ENCODE results near the gene CAMK2G. TPM values are rescaled to one million over a fixed set of nuclear protein-coding genes. Genes with fewer than 3 reads are reported as not detected.

CAMK2G gene
- total RNA-seq, 4 donors from 2014 or later, result 72.0 to 131 (median 83.0) TPM

DNA sequence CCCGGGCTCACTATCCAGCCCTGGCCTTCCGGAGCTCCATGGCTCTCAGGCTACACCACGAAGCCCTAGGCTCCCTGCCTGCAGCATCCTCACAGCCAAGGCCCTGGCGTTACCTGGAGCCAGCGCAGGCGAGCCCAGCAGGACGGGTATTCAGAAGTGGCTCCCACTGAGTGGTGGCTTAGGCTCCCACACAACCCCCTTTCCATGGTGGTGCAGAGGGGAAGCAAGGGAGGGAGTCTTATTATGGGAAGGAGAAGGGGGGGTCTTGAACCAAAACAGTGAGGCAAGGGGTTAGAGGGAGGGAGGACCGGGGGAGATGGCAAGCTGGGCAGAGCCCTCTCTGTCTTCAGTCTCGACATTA is 33.3 kb downstream of the CAMK2G start:
- H3K27ac ChIP-seq, result no peak overlapping the region
- TF ChIP-seq POLR2AphosphoS5 (IDR thresholded peaks at IDR 0.05) (no peak), POLR2A (IDR thresholded peaks at IDR 0.05) (no peak), EP300 (IDR thresholded peaks at IDR 0.05; ENCODE audit: low read depth) (no peak)
- TF ChIP-seq, protein P1, sequence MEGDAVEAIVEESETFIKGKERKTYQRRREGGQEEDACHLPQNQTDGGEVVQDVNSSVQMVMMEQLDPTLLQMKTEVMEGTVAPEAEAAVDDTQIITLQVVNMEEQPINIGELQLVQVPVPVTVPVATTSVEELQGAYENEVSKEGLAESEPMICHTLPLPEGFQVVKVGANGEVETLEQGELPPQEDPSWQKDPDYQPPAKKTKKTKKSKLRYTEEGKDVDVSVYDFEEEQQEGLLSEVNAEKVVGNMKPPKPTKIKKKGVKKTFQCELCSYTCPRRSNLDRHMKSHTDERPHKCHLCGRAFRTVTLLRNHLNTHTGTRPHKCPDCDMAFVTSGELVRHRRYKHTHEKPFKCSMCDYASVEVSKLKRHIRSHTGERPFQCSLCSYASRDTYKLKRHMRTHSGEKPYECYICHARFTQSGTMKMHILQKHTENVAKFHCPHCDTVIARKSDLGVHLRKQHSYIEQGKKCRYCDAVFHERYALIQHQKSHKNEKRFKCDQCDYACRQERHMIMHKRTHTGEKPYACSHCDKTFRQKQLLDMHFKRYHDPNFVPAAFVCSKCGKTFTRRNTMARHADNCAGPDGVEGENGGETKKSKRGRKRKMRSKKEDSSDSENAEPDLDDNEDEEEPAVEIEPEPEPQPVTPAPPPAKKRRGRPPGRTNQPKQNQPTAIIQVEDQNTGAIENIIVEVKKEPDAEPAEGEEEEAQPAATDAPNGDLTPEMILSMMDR (IDR thresholded peaks at IDR 0.05), result no peak
- in situ Hi-C loops (cut with MboI; ENCODE audit: low pct_ligation_motif_present in 1 of 4, low pct_unique_long_range_greater_than_20kb in 1 of 4, low sequenced_read_pairs in 3 of 4) (no loop called here), intact Hi-C loops (cut with DNase I; ENCODE audit: low total_unique reads) (no loop called here)
- H3K36me3 ChIP-seq, result peaks cover 0 to 66% (median 22%) of the 10 kb centered on the region in 4 donors
- no peak overlapping the region for H3K4me3 ChIP-seq
- H3K27me3 ChIP-seq, result no peaks in the 10 kb centered on the region
- 91 to 100% methylated on average over 1 to 9 of the region's 9 CpGs for WGBS, 2 donors (ENCODE audit: low coverage in 1 of 2)
- no peaks in the 10 kb centered on the region for H3K9me3 ChIP-seq
- DNase-seq, result no peak
- peaks cover 0 to 3% (median 0%) of the 10 kb centered on the region in 4 donors for H3K4me1 ChIP-seq

DNA sequence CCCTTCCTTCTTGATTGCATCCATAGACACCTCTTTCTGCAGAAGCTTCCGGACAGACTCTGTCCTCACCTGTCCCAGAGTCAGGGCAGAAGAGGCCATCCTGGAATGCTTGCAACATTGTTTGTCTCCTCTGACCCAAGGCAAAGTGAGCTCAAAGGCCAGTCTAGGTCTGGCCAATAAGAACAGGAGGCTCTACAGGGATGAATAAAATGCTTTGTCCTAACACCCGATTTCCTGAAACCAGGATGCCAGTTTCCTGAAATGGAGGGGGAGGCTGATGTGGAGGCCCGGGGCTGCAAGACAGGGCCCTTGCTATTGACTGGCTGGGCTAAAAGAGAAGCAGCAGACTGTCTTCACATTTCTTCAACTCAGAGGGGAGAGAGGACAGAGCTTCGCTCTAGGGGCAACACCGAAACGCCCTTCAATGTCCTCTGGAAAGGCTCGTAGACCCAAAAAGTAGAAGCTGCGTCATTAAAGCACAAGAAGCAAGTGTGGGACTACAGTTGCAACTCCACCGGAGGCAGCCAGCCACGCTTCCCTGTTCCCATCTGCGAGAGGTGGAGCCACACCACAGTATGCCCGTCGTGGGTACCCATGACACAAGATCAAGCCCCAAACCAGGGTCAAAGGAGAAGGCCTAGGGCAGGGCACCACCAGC is 33.8 kb downstream of the CAMK2G start:
- WGBS, 2 donors (ENCODE audit: low coverage in 1 of 2), result 93 to 94% methylated on average over 3 to 13 of the region's 13 CpGs
- Histone ChIP-seq H3K27ac (no peak overlapping the region), H3K36me3 (peaks cover 0 to 67% (median 22%) of the 10 kb centered on the region in 4 donors), H3K27me3 (no peaks in the 10 kb centered on the region), H3K4me3 (no peak overlapping the region), H3K9me3 (no peaks in the 10 kb centered on the region), H3K4me1 (peaks cover 0 to 3% (median 0%) of the 10 kb centered on the region in 4 donors)
- no peak for TF ChIP-seq POLR2A (IDR thresholded peaks at IDR 0.05)
- TF ChIP-seq, protein P1 (IDR thresholded peaks at IDR 0.05), result no peak
- TF ChIP-seq EP300 (IDR thresholded peaks at IDR 0.05; ENCODE audit: low read depth), result no peak
- no peak for TF ChIP-seq POLR2AphosphoS5 (IDR thresholded peaks at IDR 0.05)
- intact Hi-C loops (cut with DNase I; ENCODE audit: low total_unique reads), result no loop called here
- DNase-seq, result no peak
- in situ Hi-C loops (cut with MboI; ENCODE audit: low pct_ligation_motif_present in 1 of 4, low pct_unique_long_range_greater_than_20kb in 1 of 4, low sequenced_read_pairs in 3 of 4), result no loop called here

DNA sequence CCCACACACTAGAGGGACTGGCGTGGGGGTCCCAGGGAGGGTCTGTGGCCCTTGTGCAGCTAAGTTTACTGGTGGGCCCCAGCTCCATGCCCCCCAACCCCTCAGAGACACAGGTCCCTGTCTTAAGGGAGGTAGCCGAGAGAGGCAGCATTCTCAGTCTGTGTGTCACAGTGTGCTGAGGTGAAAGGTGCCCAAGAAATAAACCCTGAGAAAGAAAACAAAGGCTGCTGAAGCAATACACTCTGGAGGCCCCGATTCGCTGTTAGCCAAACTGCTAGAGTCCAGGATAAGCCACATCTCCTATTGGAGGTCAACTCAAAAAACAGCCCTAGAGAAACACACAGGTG is 34.3 kb downstream of the CAMK2G start:
- intact Hi-C loops (cut with DNase I; ENCODE audit: low total_unique reads), result no loop called here
- WGBS, 2 donors (ENCODE audit: low coverage in 1 of 2), result 93% methylated on average over 4 of the region's 4 CpGs; no CpG with 5 or more reads in 1 of the 2 donors
- H3K4me1 ChIP-seq, result peaks cover 0 to 3% (median 0%) of the 10 kb centered on the region in 4 donors

DNA sequence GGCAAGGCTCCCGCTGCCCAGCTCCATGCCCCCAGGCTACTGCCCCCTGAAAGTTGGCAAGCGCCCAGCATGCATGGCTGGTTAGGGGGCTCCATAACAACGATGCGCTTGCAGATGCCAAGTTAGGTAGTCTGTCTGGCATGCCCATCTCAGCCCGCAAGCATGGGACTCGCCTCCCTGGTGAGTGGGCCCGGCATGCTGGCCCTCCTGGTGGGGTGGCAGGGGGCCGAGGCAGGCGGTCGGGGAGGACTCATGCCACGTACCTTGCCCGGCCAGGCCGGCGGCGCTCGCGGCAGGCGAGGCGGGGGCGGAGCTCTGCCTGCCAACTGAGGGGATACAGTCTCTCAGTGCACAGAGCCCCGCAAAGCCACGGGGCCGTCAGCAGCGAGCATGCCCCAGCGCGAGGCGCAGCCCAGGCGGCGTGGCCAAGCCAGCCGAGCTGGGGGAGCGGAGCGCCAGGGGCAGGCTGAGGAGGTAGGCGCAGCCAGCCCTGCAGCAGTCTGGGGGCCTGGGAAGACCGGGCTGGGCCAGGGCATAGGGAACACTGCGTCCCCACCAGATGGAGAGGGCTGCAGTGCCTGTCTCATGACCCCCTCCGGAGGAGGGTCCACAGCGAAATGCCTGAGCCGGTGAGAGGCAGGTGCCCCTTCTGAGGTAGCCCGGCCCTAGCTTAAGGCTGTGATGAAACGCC is 34.9 kb downstream of the CAMK2G start:
- TF ChIP-seq POLR2AphosphoS5 (IDR thresholded peaks at IDR 0.05), result no peak
- TF ChIP-seq, protein P1 (IDR thresholded peaks at IDR 0.05), result no peak
- no peak for TF ChIP-seq EP300 (IDR thresholded peaks at IDR 0.05; ENCODE audit: low read depth)
- TF ChIP-seq POLR2A (IDR thresholded peaks at IDR 0.05), result no peak
- peaks cover 0 to 3% (median 0%) of the 10 kb centered on the region in 4 donors for H3K4me1 ChIP-seq
- intact Hi-C loops (cut with DNase I; ENCODE audit: low total_unique reads) (no loop called here), in situ Hi-C loops (cut with MboI; ENCODE audit: low pct_ligation_motif_present in 1 of 4, low pct_unique_long_range_greater_than_20kb in 1 of 4, low sequenced_read_pairs in 3 of 4) (no loop called here)
- WGBS, 2 donors (ENCODE audit: low coverage in 1 of 2), result 94% methylated on average over 40 of the region's 40 CpGs; no CpG with 5 or more reads in 1 of the 2 donors
- H3K27me3 ChIP-seq, result no peaks in the 10 kb centered on the region
- no peak overlapping the region for H3K4me3 ChIP-seq
- H3K36me3 ChIP-seq, result peaks cover 0 to 67% (median 20%) of the 10 kb centered on the region in 4 donors
- H3K9me3 ChIP-seq, result no peaks in the 10 kb centered on the region
- no peak overlapping the region for H3K27ac ChIP-seq
- no peak for DNase-seq

More for the DNA sequence above, 34.3 kb downstream of the CAMK2G start:
- no peak for DNase-seq
- TF ChIP-seq EP300 (IDR thresholded peaks at IDR 0.05; ENCODE audit: low read depth), result no peak
- Histone ChIP-seq H3K4me3 (no peak overlapping the region), H3K36me3 (peaks cover 0 to 67% (median 21%) of the 10 kb centered on the region in 4 donors), H3K9me3 (no peaks in the 10 kb centered on the region), H3K27ac (no peak overlapping the region), H3K27me3 (no peaks in the 10 kb centered on the region)
- in situ Hi-C loops (cut with MboI; ENCODE audit: low pct_ligation_motif_present in 1 of 4, low pct_unique_long_range_greater_than_20kb in 1 of 4, low sequenced_read_pairs in 3 of 4), result no loop called here
